HepG2 (cell line): ENCODE results near the gene BBLN. TPM values are rescaled to one million over a fixed set of nuclear protein-coding genes. Genes with fewer than 3 reads are reported as not detected.
A peak's percentile ranks its signal among the peaks of the same experiment; 100 is the strongest.

Experiments
- HOXA5 ChIP-seq: sonication (generic); formaldehyde crosslinking; IDR thresholded peaks from 2 replicates; pipeline ENCODE4 v1.4.0; 2020; ENCODE audit warnings: missing genetic modification reagents
- PCBP1 ChIP-seq: fragments of 200-400 bp; formaldehyde crosslinking; IDR thresholded peaks from 2 replicates; pipeline ENCODE4 v1.6.1; 2017; ENCODE audit warnings: mild to moderate bottlenecking, low read depth, low read length, borderline replicate concordance
- ZBTB21 ChIP-seq: sonication (generic); formaldehyde crosslinking; IDR thresholded peaks from 2 replicates; pipeline ENCODE4 v1.4.0; 2020; ENCODE audit warnings: missing genetic modification reagents
- ZFP90 ChIP-seq: sonication (generic); formaldehyde crosslinking; IDR thresholded peaks from 2 replicates; pipeline ENCODE4 v1.8.0; 2022; ENCODE audit warnings: missing genetic modification reagents, mild to moderate bottlenecking, inconsistent platforms, borderline replicate concordance
- ZMYM2 ChIP-seq: sonication (generic); formaldehyde crosslinking; IDR thresholded peaks from 2 replicates; pipeline ENCODE4 v1.8.0; 2022; ENCODE audit warnings: mild to moderate bottlenecking, missing genetic modification reagents
- ZNF546 ChIP-seq: sonication (generic); formaldehyde crosslinking; conservative IDR thresholded peaks from 2 replicates; pipeline ENCODE4 v1.8.1; 2023; ENCODE audit warnings: mild to moderate bottlenecking, missing genetic modification reagents
- ZNF670 ChIP-seq: sonication (generic); formaldehyde crosslinking; IDR thresholded peaks from 2 replicates; pipeline ENCODE4 v1.8.0; 2022; ENCODE audit warnings: mild to moderate bottlenecking, missing genetic modification reagents, borderline replicate concordance
- polyA plus RNA-seq, 8 experiments: library from polyadenylated mRNA; depleted of rRNA in 3 of 8; stranded (reverse) in 7 of 8; unstranded in 1 of 8; fragments of >200 nt; fragmentation: Illumina TruSeq in 4 of 8; extraction: Trizol in 4 of 8; gene quantifications; 2 replicates each; pipeline versions ENCODE4 v1.2.1 to v1.2.3, GENCODE V29; 2011 to 2016; ENCODE audit warnings: low read depth in 4 of 8, missing spikeins in 1 of 8, mixed read lengths in 1 of 8; ENCODE audit not compliant: insufficient read depth in 1 of 8
- total RNA-seq, 5 experiments: library from RNA; depleted of rRNA; stranded (reverse); fragments of >200 nt; fragmentation: Illumina TruSeq; extraction: Trizol; gene quantifications; 2 replicates each; pipeline ENCODE4 v1.2.3, GENCODE V29; 2016; ENCODE audit warnings: low read depth in 1 of 5
- TF ChIP-seq, protein P1 (sequence below): sonication (generic); formaldehyde crosslinking; IDR thresholded peaks from 2 replicates; pipeline ENCODE4 v1.4.0; 2020; ENCODE audit warnings: mild to moderate bottlenecking, missing genetic modification reagents

The BBLN gene
- total and polyA plus RNA-seq, 2 of the 13 experiments (the other 11 are each of a cell fraction or from before 2014, with no cell fraction given): 27.6 to 33.1 TPM

GRCh38 chr9:128127990-128128835 lies 31.9 kb upstream of the BBLN start (continued):
- TF ChIP-seq, protein P1, sequence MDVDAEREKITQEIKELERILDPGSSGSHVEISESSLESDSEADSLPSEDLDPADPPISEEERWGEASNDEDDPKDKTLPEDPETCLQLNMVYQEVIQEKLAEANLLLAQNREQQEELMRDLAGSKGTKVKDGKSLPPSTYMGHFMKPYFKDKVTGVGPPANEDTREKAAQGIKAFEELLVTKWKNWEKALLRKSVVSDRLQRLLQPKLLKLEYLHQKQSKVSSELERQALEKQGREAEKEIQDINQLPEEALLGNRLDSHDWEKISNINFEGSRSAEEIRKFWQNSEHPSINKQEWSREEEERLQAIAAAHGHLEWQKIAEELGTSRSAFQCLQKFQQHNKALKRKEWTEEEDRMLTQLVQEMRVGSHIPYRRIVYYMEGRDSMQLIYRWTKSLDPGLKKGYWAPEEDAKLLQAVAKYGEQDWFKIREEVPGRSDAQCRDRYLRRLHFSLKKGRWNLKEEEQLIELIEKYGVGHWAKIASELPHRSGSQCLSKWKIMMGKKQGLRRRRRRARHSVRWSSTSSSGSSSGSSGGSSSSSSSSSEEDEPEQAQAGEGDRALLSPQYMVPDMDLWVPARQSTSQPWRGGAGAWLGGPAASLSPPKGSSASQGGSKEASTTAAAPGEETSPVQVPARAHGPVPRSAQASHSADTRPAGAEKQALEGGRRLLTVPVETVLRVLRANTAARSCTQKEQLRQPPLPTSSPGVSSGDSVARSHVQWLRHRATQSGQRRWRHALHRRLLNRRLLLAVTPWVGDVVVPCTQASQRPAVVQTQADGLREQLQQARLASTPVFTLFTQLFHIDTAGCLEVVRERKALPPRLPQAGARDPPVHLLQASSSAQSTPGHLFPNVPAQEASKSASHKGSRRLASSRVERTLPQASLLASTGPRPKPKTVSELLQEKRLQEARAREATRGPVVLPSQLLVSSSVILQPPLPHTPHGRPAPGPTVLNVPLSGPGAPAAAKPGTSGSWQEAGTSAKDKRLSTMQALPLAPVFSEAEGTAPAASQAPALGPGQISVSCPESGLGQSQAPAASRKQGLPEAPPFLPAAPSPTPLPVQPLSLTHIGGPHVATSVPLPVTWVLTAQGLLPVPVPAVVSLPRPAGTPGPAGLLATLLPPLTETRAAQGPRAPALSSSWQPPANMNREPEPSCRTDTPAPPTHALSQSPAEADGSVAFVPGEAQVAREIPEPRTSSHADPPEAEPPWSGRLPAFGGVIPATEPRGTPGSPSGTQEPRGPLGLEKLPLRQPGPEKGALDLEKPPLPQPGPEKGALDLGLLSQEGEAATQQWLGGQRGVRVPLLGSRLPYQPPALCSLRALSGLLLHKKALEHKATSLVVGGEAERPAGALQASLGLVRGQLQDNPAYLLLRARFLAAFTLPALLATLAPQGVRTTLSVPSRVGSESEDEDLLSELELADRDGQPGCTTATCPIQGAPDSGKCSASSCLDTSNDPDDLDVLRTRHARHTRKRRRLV: 0 out of 2 replicates have a peak, but pooled peaks have one; percentile 46
- TF ChIP-seq ZNF670 (CRISPR knock-in tag) (peak; percentile 79), ZNF546 (CRISPR knock-in tag) (no peak), ZFP90 (peak; percentile 65; the same call in 1 of the 2 replicates), HOXA5 (CRISPR knock-in tag) (0 out of 2 replicates have a peak, but pooled peaks have one; percentile 16), PCBP1 (0 out of 2 replicates have a peak, but pooled peaks have one; percentile 32), ZBTB21 (CRISPR knock-in tag) (no peak), ZMYM2 (CRISPR knock-in tag) (no peak)
